Measurements from ENCODE around the gene EMC9.

Gene EMC9

GRCh38 chr14:24135584-24135833 is 5.9 kb downstream of the EMC9 start:
- no peak for FAIRE-seq
- no peak for DNase-seq (ENCODE audit: insufficient read length)
- TF ChIP-seq POLR2A (IDR thresholded peaks at IDR 0.05; ENCODE audit: low read depth, low read length) (no peak), TAF1 (IDR thresholded peaks at IDR 0.05; ENCODE audit: borderline replicate concordance, low read depth, low read length) (no peak), POLR2AphosphoS5 (IDR thresholded peaks at IDR 0.05; ENCODE audit: low read depth, low read length) (no peak)

GRCh38 chr14:24133735-24134134 is 7.7 kb downstream of the EMC9 start:
- no peak for FAIRE-seq
- DNase-seq (ENCODE audit: insufficient read length) = no peak
- TF ChIP-seq TAF1 (IDR thresholded peaks at IDR 0.05; ENCODE audit: borderline replicate concordance, low read depth, low read length) (no peak), POLR2AphosphoS5 (IDR thresholded peaks at IDR 0.05; ENCODE audit: low read depth, low read length) (no peak), POLR2A (IDR thresholded peaks at IDR 0.05; ENCODE audit: low read depth, low read length) (no peak)

- DNase-seq (ENCODE audit: insufficient read length) (no peak), FAIRE-seq (no peak)
- no peak for TF ChIP-seq TAF1 (IDR thresholded peaks at IDR 0.05; ENCODE audit: borderline replicate concordance, low read depth, low read length)
- no peak for TF ChIP-seq POLR2A (IDR thresholded peaks at IDR 0.05; ENCODE audit: low read depth, low read length)
- no peak for TF ChIP-seq POLR2AphosphoS5 (IDR thresholded peaks at IDR 0.05; ENCODE audit: low read depth, low read length)
Measured at GRCh38 chr14:24132976-24133375, 8.4 kb downstream of the EMC9 start.

GRCh38 chr14:24132061-24132685 is 9.2 kb downstream of the EMC9 start:
- no peak for DNase-seq (ENCODE audit: insufficient read length)
- no peak for FAIRE-seq

GRCh38 chr14:24131549-24131966 is 9.8 kb downstream of the EMC9 start:
- TF ChIP-seq TAF1 (IDR thresholded peaks at IDR 0.05; ENCODE audit: borderline replicate concordance, low read depth, low read length) = no peak
- no peak for TF ChIP-seq POLR2AphosphoS5 (IDR thresholded peaks at IDR 0.05; ENCODE audit: low read depth, low read length)
- no peak for TF ChIP-seq POLR2A (IDR thresholded peaks at IDR 0.05; ENCODE audit: low read depth, low read length)
- no peak for DNase-seq (ENCODE audit: insufficient read length)
- FAIRE-seq = no peak

More at GRCh38 chr14:24132061-24132685, 9.2 kb downstream of the EMC9 start:
- TF ChIP-seq POLR2A (IDR thresholded peaks at IDR 0.05; ENCODE audit: low read depth, low read length) = no peak
- no peak for TF ChIP-seq TAF1 (IDR thresholded peaks at IDR 0.05; ENCODE audit: borderline replicate concordance, low read depth, low read length)
- no peak for TF ChIP-seq POLR2AphosphoS5 (IDR thresholded peaks at IDR 0.05; ENCODE audit: low read depth, low read length)

GRCh38 chr14:24130717-24131548 is 10.5 kb downstream of the EMC9 start:
- TF ChIP-seq TAF1 (IDR thresholded peaks at IDR 0.05; ENCODE audit: borderline replicate concordance, low read depth, low read length) = no peak
- no peak for TF ChIP-seq POLR2AphosphoS5 (IDR thresholded peaks at IDR 0.05; ENCODE audit: low read depth, low read length)
- no peak for TF ChIP-seq POLR2A (IDR thresholded peaks at IDR 0.05; ENCODE audit: low read depth, low read length)
- DNase-seq (ENCODE audit: insufficient read length) = no peak
- no peak for FAIRE-seq

- DNase-seq (ENCODE audit: insufficient read length) (no peak), FAIRE-seq (no peak)
- TF ChIP-seq POLR2AphosphoS5 (IDR thresholded peaks at IDR 0.05; ENCODE audit: low read depth, low read length) = no peak
- TF ChIP-seq POLR2A (IDR thresholded peaks at IDR 0.05; ENCODE audit: low read depth, low read length) = no peak
- no peak for TF ChIP-seq TAF1 (IDR thresholded peaks at IDR 0.05; ENCODE audit: borderline replicate concordance, low read depth, low read length)
Measured at GRCh38 chr14:24130380-24130716, 11.0 kb downstream of the EMC9 start, which contains the start of gene FITM1. FITM1 (plus strand) TSS chr14:24130659; CDS start chr14:24131564, 905 bp downstream.

- no peak for FAIRE-seq
- TF ChIP-seq POLR2AphosphoS5 (IDR thresholded peaks at IDR 0.05; ENCODE audit: low read depth, low read length) (no peak), TAF1 (IDR thresholded peaks at IDR 0.05; ENCODE audit: borderline replicate concordance, low read depth, low read length) (no peak), POLR2A (IDR thresholded peaks at IDR 0.05; ENCODE audit: low read depth, low read length) (no peak)
Measured at GRCh38 chr14:24129410-24129998, 11.9 kb downstream of the EMC9 start.

GRCh38 chr14:24127673-24128072 is 13.7 kb downstream of the EMC9 start:
- FAIRE-seq = no peak
- TF ChIP-seq TAF1 (IDR thresholded peaks at IDR 0.05; ENCODE audit: borderline replicate concordance, low read depth, low read length) (no peak), POLR2AphosphoS5 (IDR thresholded peaks at IDR 0.05; ENCODE audit: low read depth, low read length) (no peak), POLR2A (IDR thresholded peaks at IDR 0.05; ENCODE audit: low read depth, low read length) (no peak)

More at GRCh38 chr14:24129410-24129998, 11.9 kb downstream of the EMC9 start:
- no peak for DNase-seq (ENCODE audit: insufficient read length)

GRCh38 chr14:24126939-24127338 is 14.5 kb downstream of the EMC9 start:
- FAIRE-seq (no peak), DNase-seq (ENCODE audit: insufficient read length) (no peak)
- TF ChIP-seq POLR2AphosphoS5 (IDR thresholded peaks at IDR 0.05; ENCODE audit: low read depth, low read length) (no peak), POLR2A (IDR thresholded peaks at IDR 0.05; ENCODE audit: low read depth, low read length) (no peak), TAF1 (IDR thresholded peaks at IDR 0.05; ENCODE audit: borderline replicate concordance, low read depth, low read length) (no peak)

More at GRCh38 chr14:24127673-24128072, 13.7 kb downstream of the EMC9 start:
- no peak for DNase-seq (ENCODE audit: insufficient read length)

All from GM12892 (cell line).